GM12875 (cell line): ENCODE data around the gene FOXF1.

Experiments used
- H3K4me3 ChIP-seq: one replicate; pipeline ENCODE4 v1.5.1; 2011; ENCODE audit warnings: low read depth, low read length, control low read depth
- TF ChIP-seq, protein P1 (sequence below): IDR thresholded peaks from 2 replicates; pipeline ENCODE4 v1.5.1; 2011; ENCODE audit warnings: low read depth, mild to moderate bottlenecking, control low read depth, inconsistent platforms, low read length, moderate library complexity, borderline replicate concordance; ENCODE audit not compliant: insufficient read depth

The FOXF1 gene

DNA sequence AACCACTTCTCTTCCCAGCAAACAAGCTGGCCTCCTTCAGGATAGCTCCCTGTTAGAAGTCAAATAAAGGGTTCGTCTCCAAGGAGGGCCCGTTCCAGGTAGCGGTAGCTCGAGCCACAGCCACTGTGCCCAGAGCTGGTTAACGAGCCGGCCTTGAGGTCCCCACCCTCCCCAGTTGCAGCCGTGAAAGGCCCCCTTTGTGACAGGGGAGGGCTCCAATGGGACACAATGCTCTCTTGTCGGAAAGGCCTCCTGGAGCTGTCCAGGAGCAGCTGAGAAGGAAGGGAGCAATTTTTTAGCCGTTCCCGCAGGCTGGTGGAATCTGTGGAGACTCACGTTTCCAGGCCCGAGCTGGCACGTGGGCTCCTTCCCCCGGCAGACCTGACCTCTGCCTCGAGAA, 29.9 kb upstream of the FOXF1 start:
- TF ChIP-seq, protein P1, sequence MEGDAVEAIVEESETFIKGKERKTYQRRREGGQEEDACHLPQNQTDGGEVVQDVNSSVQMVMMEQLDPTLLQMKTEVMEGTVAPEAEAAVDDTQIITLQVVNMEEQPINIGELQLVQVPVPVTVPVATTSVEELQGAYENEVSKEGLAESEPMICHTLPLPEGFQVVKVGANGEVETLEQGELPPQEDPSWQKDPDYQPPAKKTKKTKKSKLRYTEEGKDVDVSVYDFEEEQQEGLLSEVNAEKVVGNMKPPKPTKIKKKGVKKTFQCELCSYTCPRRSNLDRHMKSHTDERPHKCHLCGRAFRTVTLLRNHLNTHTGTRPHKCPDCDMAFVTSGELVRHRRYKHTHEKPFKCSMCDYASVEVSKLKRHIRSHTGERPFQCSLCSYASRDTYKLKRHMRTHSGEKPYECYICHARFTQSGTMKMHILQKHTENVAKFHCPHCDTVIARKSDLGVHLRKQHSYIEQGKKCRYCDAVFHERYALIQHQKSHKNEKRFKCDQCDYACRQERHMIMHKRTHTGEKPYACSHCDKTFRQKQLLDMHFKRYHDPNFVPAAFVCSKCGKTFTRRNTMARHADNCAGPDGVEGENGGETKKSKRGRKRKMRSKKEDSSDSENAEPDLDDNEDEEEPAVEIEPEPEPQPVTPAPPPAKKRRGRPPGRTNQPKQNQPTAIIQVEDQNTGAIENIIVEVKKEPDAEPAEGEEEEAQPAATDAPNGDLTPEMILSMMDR: no peak
- no peak overlapping the region for H3K4me3 ChIP-seq

DNA sequence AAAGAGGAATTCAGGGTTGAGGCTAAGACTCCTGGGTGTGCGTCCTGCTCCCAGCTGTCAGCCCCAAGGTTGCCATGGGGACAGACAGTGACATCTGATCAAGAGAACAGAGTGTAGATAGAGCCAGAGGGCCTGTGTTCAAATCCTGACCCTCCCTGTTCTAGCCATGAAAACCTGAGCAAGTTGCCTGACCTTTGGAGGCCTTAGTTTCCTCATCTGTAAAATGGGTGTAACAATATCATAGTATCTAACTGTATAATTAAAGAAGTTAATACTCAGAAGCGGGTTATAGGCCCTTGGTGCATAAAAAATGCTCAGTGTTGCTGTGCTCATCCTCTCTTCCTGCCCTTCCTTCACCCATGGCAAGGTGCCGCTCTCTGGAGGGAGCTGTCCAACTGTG, 28.7 kb upstream of the FOXF1 start:
- TF ChIP-seq, protein P1: no peak
- H3K4me3 ChIP-seq: no peak overlapping the region

DNA sequence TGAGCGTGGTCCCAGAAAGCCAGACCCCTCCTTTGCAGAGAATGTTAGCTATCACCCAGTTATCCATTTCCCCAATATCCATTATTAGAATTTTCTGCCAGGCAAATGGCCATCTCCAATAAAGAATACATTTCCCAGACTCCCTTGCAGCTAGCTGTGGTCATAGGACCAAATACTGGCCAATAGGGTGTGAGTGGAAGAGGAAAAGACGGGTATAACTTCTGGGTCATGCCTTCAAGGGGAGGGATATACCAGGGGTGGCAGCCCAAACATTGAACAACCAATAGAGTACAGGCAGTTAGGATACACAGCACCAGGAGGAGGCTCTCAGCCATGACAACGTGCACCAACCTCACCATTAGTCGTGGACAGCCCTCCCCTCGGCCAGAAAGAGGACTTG, 26.1 kb upstream of the FOXF1 start:
- TF ChIP-seq, protein P1: no peak
- H3K4me3 ChIP-seq: no peak overlapping the region

DNA sequence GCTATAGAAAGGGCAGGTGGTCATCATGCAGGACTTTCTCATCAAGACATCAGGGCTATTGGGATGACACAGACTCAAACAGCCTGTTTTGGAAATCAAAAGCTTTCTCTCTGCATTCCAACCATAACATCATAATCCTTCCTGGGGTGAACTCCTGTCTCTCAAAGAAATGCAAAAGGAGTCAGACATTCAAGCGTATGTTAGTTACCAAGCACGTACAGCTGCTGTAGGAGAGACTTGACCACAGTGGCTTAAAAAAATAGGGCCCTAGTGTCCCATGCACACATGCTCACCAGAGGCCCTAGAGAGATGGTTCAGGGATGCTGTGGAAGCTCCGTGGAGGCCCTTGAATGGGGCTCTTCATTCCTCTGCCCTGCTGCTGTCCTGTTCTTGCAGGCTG, 24.6 kb upstream of the FOXF1 start:
- H3K4me3 ChIP-seq: no peak overlapping the region
- TF ChIP-seq, protein P1: no peak

DNA sequence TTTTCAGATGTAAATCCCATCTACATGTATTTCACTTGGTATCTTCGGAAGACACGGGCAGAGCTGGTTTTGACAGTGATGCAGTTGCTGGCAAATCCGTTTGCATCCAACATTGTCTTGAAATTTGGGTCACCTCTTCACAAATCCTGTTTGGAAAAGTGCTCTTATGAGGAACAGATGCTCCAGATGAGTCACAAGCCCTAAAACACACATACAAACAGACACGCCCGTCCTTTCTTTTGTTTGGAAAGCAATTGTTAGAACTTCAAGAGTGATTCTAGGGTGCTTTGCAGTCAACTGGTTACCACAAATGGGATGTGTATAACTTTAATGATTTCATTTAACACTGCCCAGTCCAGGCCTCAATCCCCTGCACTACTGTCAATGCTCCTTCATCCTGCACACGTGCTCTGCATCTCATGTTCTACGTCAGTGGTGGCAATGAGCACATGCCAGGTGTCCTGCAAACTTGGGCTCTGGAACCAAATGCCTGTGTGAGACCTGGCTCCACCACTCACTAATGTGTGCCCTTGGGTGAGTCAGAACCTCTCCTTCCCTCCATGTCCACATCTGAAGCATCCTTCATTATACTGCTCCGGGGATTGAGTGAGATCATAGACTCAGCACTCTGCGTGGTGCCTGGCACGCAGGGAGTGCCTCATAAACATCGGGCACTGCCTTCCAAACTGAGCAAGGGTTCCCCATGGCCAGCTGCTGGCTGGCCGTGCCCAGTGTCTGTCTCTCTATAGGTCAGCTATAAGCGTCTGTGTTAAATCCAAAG, 19.3 kb upstream of the FOXF1 start:
- no peak overlapping the region for H3K4me3 ChIP-seq
- TF ChIP-seq, protein P1: no peak

DNA sequence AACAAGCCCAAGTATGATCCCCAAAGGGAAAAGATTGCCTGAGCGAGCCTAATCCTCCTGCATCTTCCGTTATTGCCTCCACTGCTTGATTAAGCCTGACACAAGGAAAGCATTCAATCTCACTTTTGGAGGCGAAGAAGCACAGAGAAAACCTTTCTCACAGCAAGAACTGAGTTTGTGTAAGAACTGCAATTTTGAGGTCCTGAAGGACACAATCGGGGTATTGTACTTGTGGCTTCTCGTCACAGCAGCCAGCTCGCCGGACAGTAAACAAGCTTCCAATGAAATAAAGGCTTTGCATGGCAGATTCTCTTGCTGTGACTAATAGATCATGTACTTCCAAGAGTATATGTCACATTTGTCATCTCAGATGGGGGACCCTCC, 18.7 kb upstream of the FOXF1 start:
- no peak overlapping the region for H3K4me3 ChIP-seq
- TF ChIP-seq, protein P1: no peak

DNA sequence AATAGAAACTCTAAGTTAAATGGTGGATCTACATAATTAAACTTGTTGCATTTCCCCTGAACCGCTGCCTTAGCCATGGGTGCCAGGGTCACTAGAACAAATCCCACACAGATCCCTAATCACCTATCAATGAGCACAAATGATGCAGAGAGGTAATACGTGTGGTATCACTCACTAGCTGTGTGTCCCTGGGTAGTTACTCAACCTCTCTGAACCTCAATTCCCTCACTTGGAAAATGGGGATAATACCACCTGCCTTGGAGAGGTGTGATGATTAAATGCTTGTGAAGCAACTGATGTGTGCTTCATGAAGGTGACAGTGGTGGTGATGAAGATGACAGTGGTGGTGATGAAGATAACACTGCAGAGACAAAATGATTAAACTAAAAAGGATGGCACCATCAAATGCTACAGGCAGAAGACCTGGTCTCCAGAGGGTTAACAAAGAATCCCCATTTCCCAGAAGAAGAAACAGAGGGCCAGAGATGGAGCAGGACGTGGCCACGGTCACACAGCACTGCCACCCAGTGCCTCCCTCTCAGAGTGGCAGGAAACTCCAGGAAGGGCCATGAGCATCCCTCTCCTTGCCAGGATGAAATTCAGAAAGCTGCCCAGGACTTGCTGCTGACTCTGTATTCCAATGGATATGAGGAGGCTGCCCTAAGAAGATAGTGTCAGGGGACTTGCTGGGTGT, 17.9 kb upstream of the FOXF1 start:
- TF ChIP-seq, protein P1: no peak

More for the DNA sequence above, 17.9 kb upstream of the FOXF1 start:
- no peak overlapping the region for H3K4me3 ChIP-seq
